ENCODE data around the gene MACROD2. TPM values are rescaled to one million over a fixed set of nuclear protein-coding genes. Genes with fewer than 3 reads are reported as not detected.

Gene MACROD2
- total RNA-seq, 4 donors from 2014 or later = 12.6 to 60.3 (median 18.9) TPM

- Histone ChIP-seq H3K27ac (no peak overlapping the region), H3K4me3 (no peak overlapping the region), H3K9me3 (no peaks in the 10 kb centered on the region), H3K36me3 (no peaks in the 10 kb centered on the region), H3K27me3 (no peaks in the 10 kb centered on the region), H3K4me1 (no peaks in the 10 kb centered on the region)
- 92% methylated on average over 4 of the region's 4 CpGs for WGBS
- no peak for TF ChIP-seq POLR2A (IDR thresholded peaks at IDR 0.05)
- TF ChIP-seq, protein P1, sequence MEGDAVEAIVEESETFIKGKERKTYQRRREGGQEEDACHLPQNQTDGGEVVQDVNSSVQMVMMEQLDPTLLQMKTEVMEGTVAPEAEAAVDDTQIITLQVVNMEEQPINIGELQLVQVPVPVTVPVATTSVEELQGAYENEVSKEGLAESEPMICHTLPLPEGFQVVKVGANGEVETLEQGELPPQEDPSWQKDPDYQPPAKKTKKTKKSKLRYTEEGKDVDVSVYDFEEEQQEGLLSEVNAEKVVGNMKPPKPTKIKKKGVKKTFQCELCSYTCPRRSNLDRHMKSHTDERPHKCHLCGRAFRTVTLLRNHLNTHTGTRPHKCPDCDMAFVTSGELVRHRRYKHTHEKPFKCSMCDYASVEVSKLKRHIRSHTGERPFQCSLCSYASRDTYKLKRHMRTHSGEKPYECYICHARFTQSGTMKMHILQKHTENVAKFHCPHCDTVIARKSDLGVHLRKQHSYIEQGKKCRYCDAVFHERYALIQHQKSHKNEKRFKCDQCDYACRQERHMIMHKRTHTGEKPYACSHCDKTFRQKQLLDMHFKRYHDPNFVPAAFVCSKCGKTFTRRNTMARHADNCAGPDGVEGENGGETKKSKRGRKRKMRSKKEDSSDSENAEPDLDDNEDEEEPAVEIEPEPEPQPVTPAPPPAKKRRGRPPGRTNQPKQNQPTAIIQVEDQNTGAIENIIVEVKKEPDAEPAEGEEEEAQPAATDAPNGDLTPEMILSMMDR (IDR thresholded peaks at IDR 0.05) = no peak
- TF ChIP-seq POLR2AphosphoS5 (IDR thresholded peaks at IDR 0.05) = no peak
- TF ChIP-seq EP300 (IDR thresholded peaks at IDR 0.05) = no peak
- no peak for DNase-seq (ENCODE audit: low spot score in 2 of 2)
Observed at GRCh38 chr20:14441201-14441600, 445.9 kb downstream of the MACROD2 start.

DNA sequence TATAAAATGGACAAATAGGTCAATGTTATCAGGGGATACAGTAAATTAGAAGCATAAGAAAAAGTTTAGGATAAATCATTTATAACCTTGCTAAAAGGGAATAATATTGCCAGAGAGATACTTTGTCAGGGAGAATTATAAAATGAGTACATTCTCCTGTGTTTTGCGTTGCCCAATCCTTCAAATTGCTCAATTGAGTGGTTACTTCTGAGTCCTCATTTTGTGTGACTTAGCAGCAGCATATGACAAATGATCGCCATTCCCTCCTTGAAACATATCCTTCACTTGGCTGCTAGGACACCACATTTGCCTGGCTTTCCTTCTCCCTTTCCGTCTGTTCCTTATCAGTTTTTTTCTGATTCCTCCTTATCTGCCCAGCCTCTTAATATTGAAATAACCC is 448.8 kb downstream of the MACROD2 start:
- Histone ChIP-seq H3K36me3 (no peaks in the 10 kb centered on the region), H3K4me3 (no peak overlapping the region), H3K4me1 (no peaks in the 10 kb centered on the region), H3K27ac (no peak overlapping the region), H3K27me3 (no peaks in the 10 kb centered on the region), H3K9me3 (no peaks in the 10 kb centered on the region)
- TF ChIP-seq EP300 (IDR thresholded peaks at IDR 0.05) (no peak), POLR2A (IDR thresholded peaks at IDR 0.05) (no peak), POLR2AphosphoS5 (IDR thresholded peaks at IDR 0.05) (no peak)
- TF ChIP-seq, protein P1 (IDR thresholded peaks at IDR 0.05) = no peak
- no peak for DNase-seq (ENCODE audit: low spot score in 2 of 2)
- WGBS = 93% methylated on average over 3 of the region's 3 CpGs

DNA sequence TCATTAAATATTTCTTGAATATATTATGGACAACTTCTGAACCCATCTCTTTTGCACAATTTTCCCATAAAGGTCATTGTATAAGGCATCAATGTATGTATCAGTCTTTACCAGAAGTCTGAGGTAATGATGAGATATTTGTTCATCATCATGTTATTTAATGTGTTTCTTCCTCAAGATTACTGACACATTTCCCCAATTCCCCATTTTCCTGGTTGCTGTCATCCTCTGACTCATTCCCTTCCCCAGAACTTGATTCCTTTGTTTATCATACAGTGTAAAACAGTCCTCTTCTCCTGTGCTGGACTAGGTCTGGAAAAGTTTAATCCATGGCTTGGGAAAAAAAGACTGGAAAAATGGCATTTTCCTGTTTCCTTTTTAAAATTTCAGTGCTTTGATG is 450.0 kb downstream of the MACROD2 start:
- H3K4me3 ChIP-seq = no peak overlapping the region

GRCh38 chr20:14445902-14446301 is 450.6 kb downstream of the MACROD2 start:
- Histone ChIP-seq H3K36me3 (no peaks in the 10 kb centered on the region), H3K27ac (no peak overlapping the region), H3K9me3 (no peaks in the 10 kb centered on the region), H3K4me3 (no peak overlapping the region), H3K4me1 (no peaks in the 10 kb centered on the region), H3K27me3 (no peaks in the 10 kb centered on the region)
- DNase-seq (ENCODE audit: low spot score in 2 of 2) = no peak
- no peak for TF ChIP-seq EP300 (IDR thresholded peaks at IDR 0.05)
- TF ChIP-seq POLR2A (IDR thresholded peaks at IDR 0.05) = no peak
- TF ChIP-seq, protein P1 (IDR thresholded peaks at IDR 0.05) = no peak
- TF ChIP-seq POLR2AphosphoS5 (IDR thresholded peaks at IDR 0.05) = no peak

More for the DNA sequence above, 450.0 kb downstream of the MACROD2 start:
- TF ChIP-seq EP300 (IDR thresholded peaks at IDR 0.05) = no peak
- TF ChIP-seq, protein P1 (IDR thresholded peaks at IDR 0.05) = no peak
- TF ChIP-seq POLR2A (IDR thresholded peaks at IDR 0.05) = no peak
- no peak for TF ChIP-seq POLR2AphosphoS5 (IDR thresholded peaks at IDR 0.05)
- Histone ChIP-seq H3K9me3 (no peaks in the 10 kb centered on the region), H3K27ac (no peak overlapping the region), H3K4me1 (no peaks in the 10 kb centered on the region), H3K36me3 (no peaks in the 10 kb centered on the region), H3K27me3 (no peaks in the 10 kb centered on the region)
- DNase-seq (ENCODE audit: low spot score in 2 of 2) = no peak

DNA sequence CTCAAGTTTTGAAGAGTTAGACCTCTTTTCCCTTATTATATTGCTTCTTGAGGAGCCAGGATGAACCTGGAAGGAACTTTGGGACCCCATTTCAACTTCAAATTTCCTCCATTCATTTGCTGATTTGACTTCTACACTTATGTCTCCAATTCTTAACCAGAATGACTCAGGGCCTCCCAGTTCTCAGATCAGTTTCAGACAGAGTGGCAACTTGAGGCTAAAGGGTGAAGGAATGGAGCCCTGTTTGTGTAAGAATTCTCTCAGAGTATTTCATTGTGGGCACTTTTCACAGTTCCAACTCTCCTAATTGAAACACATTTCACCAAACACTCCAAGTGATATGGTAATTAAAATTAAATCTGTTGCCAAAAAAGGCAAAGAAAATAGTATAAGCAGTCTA is 451.1 kb downstream of the MACROD2 start:
- no peak overlapping the region for H3K27ac ChIP-seq
- H3K4me3 ChIP-seq = no peak overlapping the region
- H3K36me3 ChIP-seq = no peaks in the 10 kb centered on the region
- TF ChIP-seq POLR2AphosphoS5 (IDR thresholded peaks at IDR 0.05) = no peak
- TF ChIP-seq POLR2A (IDR thresholded peaks at IDR 0.05) = no peak
- TF ChIP-seq EP300 (IDR thresholded peaks at IDR 0.05) = no peak
- TF ChIP-seq, protein P1 (IDR thresholded peaks at IDR 0.05) = no peak
- DNase-seq (ENCODE audit: low spot score in 2 of 2) = no peak
- no peaks in the 10 kb centered on the region for H3K27me3 ChIP-seq
- no peaks in the 10 kb centered on the region for H3K4me1 ChIP-seq
- H3K9me3 ChIP-seq = no peaks in the 10 kb centered on the region

Data from suprapubic skin (tissue), 4 donors.